Muscle layer of colon (tissue), 2 donors: Measurements from ENCODE around the gene KAT8.
"Not testable (repeated sequence)": the region's sequence is repeated elsewhere in the genome, so short reads cannot be mapped to it uniquely, and the experiment has no call there.

Experiments used
- H3K27ac ChIP-seq: one replicate; pipeline ENCODE4 v1.7.0; 2013; ENCODE audit warnings: low read depth, mild to moderate bottlenecking, low read length, moderate library complexity
- H3K27me3 ChIP-seq, 2 donors: one replicate each; pipeline ENCODE4 v1.7.0; 2013; ENCODE audit warnings: low read length in 2 of 2, mild to moderate bottlenecking in 2 of 2; ENCODE audit not compliant: insufficient read depth in 2 of 2, control insufficient read depth in 1 of 2
- H3K36me3 ChIP-seq: one replicate; pipeline ENCODE4 v1.7.0; 2013; ENCODE audit warnings: mild to moderate bottlenecking, low read length; ENCODE audit not compliant: insufficient read depth
- H3K4me1 ChIP-seq: one replicate; pipeline ENCODE4 v1.7.0; 2013; ENCODE audit warnings: mild to moderate bottlenecking, low read length; ENCODE audit not compliant: insufficient read depth
- H3K4me3 ChIP-seq, 2 donors: one replicate each; pipeline ENCODE4 v1.7.0; 2013; ENCODE audit warnings: low read length in 2 of 2, low read depth in 1 of 2, mild to moderate bottlenecking in 1 of 2, moderate library complexity in 1 of 2
- H3K9ac ChIP-seq: one replicate; pipeline ENCODE4 v1.7.0; 2013; ENCODE audit warnings: low read length
- H3K9me3 ChIP-seq: one replicate; pipeline ENCODE4 v1.7.0; 2013; ENCODE audit warnings: mild to moderate bottlenecking, low read length
- donor health status: abdominal sarcoma.
- donor health status: Adenocarcinoma of cecum.

KAT8 gene

GRCh38 chr16:31136287-31136662 is 18.8 kb downstream of the KAT8 start:
- H3K27me3 ChIP-seq, result peaks cover 0 to 12% of the 10 kb centered on the region in 2 donors
- peaks cover 14% of the 10 kb centered on the region for H3K36me3 ChIP-seq
- no peak overlapping the region for H3K4me3 ChIP-seq
- H3K9me3 ChIP-seq, result no peaks in the 10 kb centered on the region
- no peak overlapping the region for H3K9ac ChIP-seq
- no peak overlapping the region for H3K27ac ChIP-seq
- H3K4me1 ChIP-seq, result peaks cover 12% of the 10 kb centered on the region

- not testable (repeated sequence) for H3K27ac ChIP-seq, H3K9me3 ChIP-seq, H3K36me3 ChIP-seq, H3K9ac ChIP-seq, H3K4me3 ChIP-seq
- Histone ChIP-seq H3K4me1 (peaks cover 19% of the 10 kb centered on the region), H3K27me3 (peaks cover 0 to 12% of the 10 kb centered on the region in 2 donors)
These were observed 19.5 kb downstream of the KAT8 start for GRCh38 chr16:31136822-31137499.

- Histone ChIP-seq H3K4me3 (no peak overlapping the region), H3K27ac (no peak overlapping the region), H3K4me1 (peaks cover 19% of the 10 kb centered on the region), H3K36me3 (no peaks in the 10 kb centered on the region), H3K9ac (no peak overlapping the region), H3K9me3 (no peaks in the 10 kb centered on the region), H3K27me3 (peaks cover 0 to 12% of the 10 kb centered on the region in 2 donors)
These were observed 21.4 kb downstream of the KAT8 start for GRCh38 chr16:31138621-31139578.

GRCh38 chr16:31141071-31141469 is 23.6 kb downstream of the KAT8 start:
- Histone ChIP-seq H3K4me1 (peaks cover 14% of the 10 kb centered on the region), H3K4me3 (peak overlapping the region in 1 of 2 donors; percentile 63), H3K27ac (peak overlapping the region; percentile 76)
- H3K9ac ChIP-seq, H3K27me3 ChIP-seq, H3K36me3 ChIP-seq, H3K9me3 ChIP-seq: not testable (repeated sequence)

- H3K36me3 ChIP-seq, result no peaks in the 10 kb centered on the region
- H3K4me3 ChIP-seq, result peak overlapping the region in 1 of 2 donors; percentile 63
- peak overlapping the region; percentile 76 for H3K27ac ChIP-seq
- no peaks in the 10 kb centered on the region for H3K27me3 ChIP-seq
- no peaks in the 10 kb centered on the region for H3K9me3 ChIP-seq
- H3K9ac ChIP-seq, result peak overlapping the region; percentile 67
- H3K4me1 ChIP-seq, result peaks cover 14% of the 10 kb centered on the region
These were observed 24.1 kb downstream of the KAT8 start for GRCh38 chr16:31141489-31142108.

GRCh38 chr16:31142109-31143010 is 24.9 kb downstream of the KAT8 start:
- Histone ChIP-seq H3K4me1 (peaks cover 14% of the 10 kb centered on the region), H3K9ac (peak overlapping the region; percentile 67), H3K27ac (peak overlapping the region; percentile 76), H3K9me3 (no peaks in the 10 kb centered on the region), H3K27me3 (no peaks in the 10 kb centered on the region), H3K36me3 (no peaks in the 10 kb centered on the region), H3K4me3 (peak overlapping the region; percentile 25 to 63)

GRCh38 chr16:31143011-31143693 is 25.7 kb downstream of the KAT8 start:
- Histone ChIP-seq H3K9me3 (no peaks in the 10 kb centered on the region), H3K4me1 (peaks cover 14% of the 10 kb centered on the region), H3K27me3 (peaks cover 4 to 6% of the 10 kb centered on the region in 2 donors), H3K36me3 (no peaks in the 10 kb centered on the region), H3K27ac (peak overlapping the region; percentile 27), H3K9ac (no peak overlapping the region), H3K4me3 (peak overlapping the region; percentile 25 to 52)

GRCh38 chr16:31143694-31144148 is 26.3 kb downstream of the KAT8 start:
- no peak overlapping the region for H3K9ac ChIP-seq
- H3K4me1 ChIP-seq, result peaks cover 14% of the 10 kb centered on the region
- no peaks in the 10 kb centered on the region for H3K9me3 ChIP-seq
- peaks cover 4 to 12% of the 10 kb centered on the region in 2 donors for H3K27me3 ChIP-seq
- no peak overlapping the region for H3K4me3 ChIP-seq
- no peaks in the 10 kb centered on the region for H3K36me3 ChIP-seq
- H3K27ac ChIP-seq, result no peak overlapping the region

- not testable (repeated sequence) for H3K9ac ChIP-seq, H3K36me3 ChIP-seq, H3K27ac ChIP-seq, H3K4me3 ChIP-seq, H3K9me3 ChIP-seq
- H3K27me3 ChIP-seq, result peaks cover 4 to 12% of the 10 kb centered on the region in 2 donors
- H3K4me1 ChIP-seq, result peaks cover 14% of the 10 kb centered on the region
These were observed 27.0 kb downstream of the KAT8 start for GRCh38 chr16:31144418-31144817.

GRCh38 chr16:31145398-31145990 is 28.0 kb downstream of the KAT8 start:
- H3K4me1 ChIP-seq, result peaks cover 14% of the 10 kb centered on the region
- H3K27me3 ChIP-seq, result peaks cover 4 to 12% of the 10 kb centered on the region in 2 donors
- no peak overlapping the region for H3K4me3 ChIP-seq
- no peak overlapping the region for H3K27ac ChIP-seq
- no peaks in the 10 kb centered on the region for H3K9me3 ChIP-seq
- H3K9ac ChIP-seq, result no peak overlapping the region
- no peaks in the 10 kb centered on the region for H3K36me3 ChIP-seq
